ENCODE data around the gene MBTPS1.

MBTPS1 gene

DNA sequence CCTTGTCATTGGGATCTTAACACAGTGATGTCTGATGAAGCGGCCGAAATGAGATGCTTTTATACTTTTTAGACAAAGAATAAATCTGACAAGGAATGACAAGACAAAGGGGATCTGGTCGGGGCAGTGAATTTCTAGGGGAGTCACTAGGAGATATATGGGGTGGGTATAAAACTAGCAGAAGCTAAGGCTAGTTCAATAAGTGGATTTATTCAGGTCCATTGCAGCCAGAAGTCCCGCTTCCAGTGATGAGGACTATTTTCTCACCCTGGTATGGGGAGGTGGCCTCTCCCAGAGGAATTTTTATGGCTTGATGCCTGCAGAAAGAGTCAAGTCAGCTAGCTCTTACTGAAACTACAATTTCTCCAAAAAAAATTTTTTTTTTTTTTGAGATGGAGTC lies 98.0 kb downstream of the MBTPS1 start:
- Histone ChIP-seq H3K9me3 (ENCODE audit: insufficient read depth, low read length) (no peaks in the 10 kb centered on the region), H3K4me2 (ENCODE audit: low read length) (no peak overlapping the region), H3K27ac (ENCODE audit: low read length) (no peak overlapping the region), H3K36me3 (replicated peaks; ENCODE audit: low read depth, low read length) (no peaks in the 10 kb centered on the region), H3K4me1 (ENCODE audit: low read length) (no peaks in the 10 kb centered on the region), H4K20me1 (ENCODE audit: insufficient read depth, low read length) (no peaks in the 10 kb centered on the region), H3K79me2 (ENCODE audit: low read length) (no peaks in the 10 kb centered on the region), H3K27me3 (ENCODE audit: low read depth, low read length) (peaks cover 5% of the 10 kb centered on the region; the same call in 1 of the 2 replicates), H3K4me3 (ENCODE audit: low read length) (no peak overlapping the region), H2AFZ (ENCODE audit: low read depth, low read length) (no peak overlapping the region), H3K9ac (ENCODE audit: low read length) (no peak overlapping the region)
- TF ChIP-seq, protein P1, sequence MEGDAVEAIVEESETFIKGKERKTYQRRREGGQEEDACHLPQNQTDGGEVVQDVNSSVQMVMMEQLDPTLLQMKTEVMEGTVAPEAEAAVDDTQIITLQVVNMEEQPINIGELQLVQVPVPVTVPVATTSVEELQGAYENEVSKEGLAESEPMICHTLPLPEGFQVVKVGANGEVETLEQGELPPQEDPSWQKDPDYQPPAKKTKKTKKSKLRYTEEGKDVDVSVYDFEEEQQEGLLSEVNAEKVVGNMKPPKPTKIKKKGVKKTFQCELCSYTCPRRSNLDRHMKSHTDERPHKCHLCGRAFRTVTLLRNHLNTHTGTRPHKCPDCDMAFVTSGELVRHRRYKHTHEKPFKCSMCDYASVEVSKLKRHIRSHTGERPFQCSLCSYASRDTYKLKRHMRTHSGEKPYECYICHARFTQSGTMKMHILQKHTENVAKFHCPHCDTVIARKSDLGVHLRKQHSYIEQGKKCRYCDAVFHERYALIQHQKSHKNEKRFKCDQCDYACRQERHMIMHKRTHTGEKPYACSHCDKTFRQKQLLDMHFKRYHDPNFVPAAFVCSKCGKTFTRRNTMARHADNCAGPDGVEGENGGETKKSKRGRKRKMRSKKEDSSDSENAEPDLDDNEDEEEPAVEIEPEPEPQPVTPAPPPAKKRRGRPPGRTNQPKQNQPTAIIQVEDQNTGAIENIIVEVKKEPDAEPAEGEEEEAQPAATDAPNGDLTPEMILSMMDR (IDR thresholded peaks at IDR 0.05; ENCODE audit: low read depth, low read length): no peak
- no peak for TF ChIP-seq EZH2phosphoT487 (IDR thresholded peaks at IDR 0.05; ENCODE audit: low read depth)

DNA sequence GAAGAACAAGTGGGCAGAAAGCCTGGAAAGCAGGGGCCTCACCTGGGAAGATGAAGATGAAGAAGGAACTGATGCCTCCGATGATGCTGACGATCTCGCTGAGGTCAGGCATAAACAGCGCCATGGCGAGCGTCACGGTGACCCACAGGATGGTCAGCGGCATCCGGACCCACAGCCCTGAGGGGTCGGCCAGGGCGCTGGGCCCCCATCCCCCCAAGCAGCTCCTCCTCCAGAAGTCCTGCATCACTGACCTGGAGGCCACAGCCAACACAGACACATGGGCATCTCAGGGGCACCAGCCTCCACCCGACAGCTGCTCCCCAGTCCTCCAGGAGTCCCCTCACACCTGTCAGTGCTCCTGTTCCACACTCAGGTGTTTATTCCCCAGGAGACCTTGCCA lies 100.3 kb downstream of the MBTPS1 start:
- Histone ChIP-seq H3K9ac (ENCODE audit: low read length) (no peak overlapping the region), H3K27ac (ENCODE audit: low read length) (no peak overlapping the region), H2AFZ (ENCODE audit: low read depth, low read length) (no peak overlapping the region), H3K36me3 (replicated peaks; ENCODE audit: low read depth, low read length) (no peaks in the 10 kb centered on the region), H4K20me1 (ENCODE audit: insufficient read depth, low read length) (no peaks in the 10 kb centered on the region), H3K27me3 (ENCODE audit: low read depth, low read length) (no peaks in the 10 kb centered on the region; the same call in 1 of the 2 replicates), H3K79me2 (ENCODE audit: low read length) (no peaks in the 10 kb centered on the region), H3K9me3 (ENCODE audit: insufficient read depth, low read length) (no peaks in the 10 kb centered on the region), H3K4me2 (ENCODE audit: low read length) (no peak overlapping the region), H3K4me3 (ENCODE audit: low read length) (no peak overlapping the region), H3K4me1 (ENCODE audit: low read length) (no peaks in the 10 kb centered on the region)
- TF ChIP-seq EZH2phosphoT487 (IDR thresholded peaks at IDR 0.05; ENCODE audit: low read depth): no peak
- TF ChIP-seq, protein P1 (IDR thresholded peaks at IDR 0.05; ENCODE audit: low read depth, low read length): no peak

GRCh38 chr16:84015399-84015798 lies 101.3 kb downstream of the MBTPS1 start:
- no peaks in the 10 kb centered on the region for H3K9me3 ChIP-seq (ENCODE audit: insufficient read depth, low read length)
- no peaks in the 10 kb centered on the region for H3K79me2 ChIP-seq (ENCODE audit: low read length)
- no peaks in the 10 kb centered on the region for H3K4me1 ChIP-seq (ENCODE audit: low read length)
- no peaks in the 10 kb centered on the region; the same call in 1 of the 2 replicates for H3K27me3 ChIP-seq (ENCODE audit: low read depth, low read length)
- no peak overlapping the region for H2AFZ ChIP-seq (ENCODE audit: low read depth, low read length)
- TF ChIP-seq, protein P1 (IDR thresholded peaks at IDR 0.05; ENCODE audit: low read depth, low read length): no peak
- TF ChIP-seq EZH2phosphoT487 (IDR thresholded peaks at IDR 0.05; ENCODE audit: low read depth): no peak
- no peak overlapping the region for H3K27ac ChIP-seq (ENCODE audit: low read length)
- no peaks in the 10 kb centered on the region for H3K36me3 ChIP-seq (replicated peaks; ENCODE audit: low read depth, low read length)
- no peak overlapping the region for H3K9ac ChIP-seq (ENCODE audit: low read length)
- H3K4me2 ChIP-seq (ENCODE audit: low read length): no peak overlapping the region
- no peaks in the 10 kb centered on the region for H4K20me1 ChIP-seq (ENCODE audit: insufficient read depth, low read length)
- H3K4me3 ChIP-seq (ENCODE audit: low read length): no peak overlapping the region

- Histone ChIP-seq H3K9ac (ENCODE audit: low read length) (no peak overlapping the region), H3K27me3 (ENCODE audit: low read depth, low read length) (no peaks in the 10 kb centered on the region; the same call in 1 of the 2 replicates), H4K20me1 (ENCODE audit: insufficient read depth, low read length) (no peaks in the 10 kb centered on the region), H3K4me3 (ENCODE audit: low read length) (no peak overlapping the region), H3K79me2 (ENCODE audit: low read length) (no peaks in the 10 kb centered on the region), H3K4me2 (ENCODE audit: low read length) (no peak overlapping the region), H2AFZ (ENCODE audit: low read depth, low read length) (no peak overlapping the region), H3K27ac (ENCODE audit: low read length) (no peak overlapping the region), H3K36me3 (replicated peaks; ENCODE audit: low read depth, low read length) (no peaks in the 10 kb centered on the region), H3K9me3 (ENCODE audit: insufficient read depth, low read length) (no peaks in the 10 kb centered on the region), H3K4me1 (ENCODE audit: low read length) (no peaks in the 10 kb centered on the region)
- TF ChIP-seq, protein P1 (IDR thresholded peaks at IDR 0.05; ENCODE audit: low read depth, low read length): no peak
- TF ChIP-seq EZH2phosphoT487 (IDR thresholded peaks at IDR 0.05; ENCODE audit: low read depth): no peak
These were observed 102.0 kb downstream of the MBTPS1 start for GRCh38 chr16:84014570-84015327.
